Muscle layer of colon (tissue), 2 donors: ENCODE data around the gene SLC13A2.
"Not testable (repeated sequence)": the region's sequence is repeated elsewhere in the genome, so short reads cannot be mapped to it uniquely, and the experiment has no call there.

Source experiments
- H3K27ac ChIP-seq: one replicate; pipeline ENCODE4 v1.7.0; 2013; ENCODE audit warnings: low read depth, mild to moderate bottlenecking, low read length, moderate library complexity
- H3K27me3 ChIP-seq, 2 donors: one replicate each; pipeline ENCODE4 v1.7.0; 2013; ENCODE audit warnings: low read length in 2 of 2, mild to moderate bottlenecking in 2 of 2; ENCODE audit not compliant: insufficient read depth in 2 of 2, control insufficient read depth in 1 of 2
- H3K36me3 ChIP-seq: one replicate; pipeline ENCODE4 v1.7.0; 2013; ENCODE audit warnings: mild to moderate bottlenecking, low read length; ENCODE audit not compliant: insufficient read depth
- H3K4me1 ChIP-seq: one replicate; pipeline ENCODE4 v1.7.0; 2013; ENCODE audit warnings: mild to moderate bottlenecking, low read length; ENCODE audit not compliant: insufficient read depth
- H3K4me3 ChIP-seq, 2 donors: one replicate each; pipeline ENCODE4 v1.7.0; 2013; ENCODE audit warnings: low read length in 2 of 2, low read depth in 1 of 2, mild to moderate bottlenecking in 1 of 2, moderate library complexity in 1 of 2
- H3K9ac ChIP-seq: one replicate; pipeline ENCODE4 v1.7.0; 2013; ENCODE audit warnings: low read length
- H3K9me3 ChIP-seq: one replicate; pipeline ENCODE4 v1.7.0; 2013; ENCODE audit warnings: mild to moderate bottlenecking, low read length
- donor health status: abdominal sarcoma.
- donor health status: Adenocarcinoma of cecum.

Gene SLC13A2

GRCh38 chr17:28509789-28510188 is 36.3 kb downstream of the SLC13A2 start:
- no peaks in the 10 kb centered on the region for H3K36me3 ChIP-seq
- no peak overlapping the region for H3K9ac ChIP-seq
- H3K4me1 ChIP-seq, result no peaks in the 10 kb centered on the region
- H3K9me3 ChIP-seq, result no peaks in the 10 kb centered on the region
- peaks cover 3 to 34% of the 10 kb centered on the region in 2 donors for H3K27me3 ChIP-seq
- no peak overlapping the region for H3K4me3 ChIP-seq
- H3K27ac ChIP-seq, result no peak overlapping the region

GRCh38 chr17:28511858-28512461 is 38.5 kb downstream of the SLC13A2 start:
- H3K27me3 ChIP-seq, result peaks cover 3 to 31% of the 10 kb centered on the region in 2 donors

GRCh38 chr17:28513476-28513875 is 40.0 kb downstream of the SLC13A2 start:
- no peak overlapping the region for H3K27ac ChIP-seq
- peaks cover 3 to 22% of the 10 kb centered on the region in 2 donors for H3K27me3 ChIP-seq

More at GRCh38 chr17:28511858-28512461, 38.5 kb downstream of the SLC13A2 start:
- H3K9ac ChIP-seq, result no peak overlapping the region
- no peak overlapping the region for H3K27ac ChIP-seq
- H3K4me1 ChIP-seq, result no peaks in the 10 kb centered on the region
- H3K36me3 ChIP-seq, result no peaks in the 10 kb centered on the region
- no peak overlapping the region for H3K4me3 ChIP-seq
- no peaks in the 10 kb centered on the region for H3K9me3 ChIP-seq

GRCh38 chr17:28514561-28515002 is 41.1 kb downstream of the SLC13A2 start:
- Histone ChIP-seq H3K27ac (no peak overlapping the region), H3K9ac (no peak overlapping the region), H3K4me1 (no peaks in the 10 kb centered on the region), H3K9me3 (no peaks in the 10 kb centered on the region), H3K27me3 (peaks cover 3 to 19% of the 10 kb centered on the region in 2 donors), H3K36me3 (no peaks in the 10 kb centered on the region), H3K4me3 (no peak overlapping the region)

More at GRCh38 chr17:28513476-28513875, 40.0 kb downstream of the SLC13A2 start:
- H3K9me3 ChIP-seq, result no peaks in the 10 kb centered on the region
- H3K4me3 ChIP-seq, result no peak overlapping the region
- H3K36me3 ChIP-seq, result no peaks in the 10 kb centered on the region
- H3K9ac ChIP-seq, result no peak overlapping the region
- no peaks in the 10 kb centered on the region for H3K4me1 ChIP-seq

- Histone ChIP-seq H3K9ac (no peak overlapping the region), H3K4me3 (no peak overlapping the region), H3K9me3 (no peaks in the 10 kb centered on the region), H3K4me1 (no peaks in the 10 kb centered on the region), H3K27ac (no peak overlapping the region), H3K36me3 (no peaks in the 10 kb centered on the region), H3K27me3 (peaks cover 3 to 12% of the 10 kb centered on the region in 2 donors)
Observed at GRCh38 chr17:28515518-28515917, 42.1 kb downstream of the SLC13A2 start.

- Histone ChIP-seq H3K4me3 (no peak overlapping the region), H3K36me3 (no peaks in the 10 kb centered on the region), H3K4me1 (no peaks in the 10 kb centered on the region), H3K27ac (no peak overlapping the region), H3K9ac (no peak overlapping the region), H3K9me3 (no peaks in the 10 kb centered on the region), H3K27me3 (peaks cover 0 to 12% of the 10 kb centered on the region in 2 donors)
Observed at GRCh38 chr17:28518132-28518531, 44.7 kb downstream of the SLC13A2 start.

- Histone ChIP-seq H3K4me1 (no peaks in the 10 kb centered on the region), H3K27ac (no peak overlapping the region), H3K9me3 (no peaks in the 10 kb centered on the region)
Observed at GRCh38 chr17:28518578-28518977, 45.1 kb downstream of the SLC13A2 start.

GRCh38 chr17:28519236-28519635 is 45.8 kb downstream of the SLC13A2 start:
- H3K9me3 ChIP-seq, result no peaks in the 10 kb centered on the region
- H3K27me3 ChIP-seq, result peaks cover 0 to 4% of the 10 kb centered on the region in 2 donors
- H3K27ac ChIP-seq, result no peak overlapping the region
- H3K4me1 ChIP-seq, result no peaks in the 10 kb centered on the region
- no peak overlapping the region for H3K9ac ChIP-seq
- H3K36me3 ChIP-seq, result no peaks in the 10 kb centered on the region
- no peak overlapping the region for H3K4me3 ChIP-seq

More at GRCh38 chr17:28518578-28518977, 45.1 kb downstream of the SLC13A2 start:
- Histone ChIP-seq H3K4me3 (no peak overlapping the region), H3K9ac (no peak overlapping the region), H3K27me3 (peaks cover 0 to 10% of the 10 kb centered on the region in 2 donors), H3K36me3 (no peaks in the 10 kb centered on the region)

- Histone ChIP-seq H3K4me1 (no peaks in the 10 kb centered on the region), H3K36me3 (no peaks in the 10 kb centered on the region), H3K4me3 (no peak overlapping the region), H3K27me3 (no peaks in the 10 kb centered on the region), H3K9ac (no peak overlapping the region), H3K27ac (no peak overlapping the region), H3K9me3 (no peaks in the 10 kb centered on the region)
Observed at GRCh38 chr17:28520687-28521086, 47.2 kb downstream of the SLC13A2 start.

GRCh38 chr17:28521311-28522085 is 48.1 kb downstream of the SLC13A2 start:
- Histone ChIP-seq H3K9ac (no peak overlapping the region), H3K27ac (no peak overlapping the region), H3K4me1 (no peaks in the 10 kb centered on the region), H3K9me3 (no peaks in the 10 kb centered on the region), H3K4me3 (no peak overlapping the region), H3K36me3 (no peaks in the 10 kb centered on the region), H3K27me3 (no peaks in the 10 kb centered on the region)

- H3K4me1 ChIP-seq, H3K27me3 ChIP-seq, H3K9me3 ChIP-seq, H3K4me3 ChIP-seq, H3K27ac ChIP-seq, H3K9ac ChIP-seq, H3K36me3 ChIP-seq: not testable (repeated sequence)
Observed at GRCh38 chr17:28522281-28522680, 48.8 kb downstream of the SLC13A2 start.
